Activated CD8-positive, alpha-beta memory T cell treated with anti-CD3 and anti-CD28 coated beads, Interleukin-2, amount 50 U/mL, for 4 hours (primary cell): ENCODE measurements around the gene MMP14.

Experiments
- DNase-seq: peaks from one replicate; pipeline ENCODE4 v3.0.0-alpha.2; 2020

The MMP14 gene

GRCh38 chr14:22885975-22886374 is 49.6 kb downstream of the MMP14 start:
- no peak for DNase-seq

- peak; percentile 62 for DNase-seq
These were observed 50.3 kb downstream of the MMP14 start for GRCh38 chr14:22886500-22887259.

- no peak for DNase-seq
These were observed 51.0 kb downstream of the MMP14 start for GRCh38 chr14:22887260-22887989.

GRCh38 chr14:22887990-22888378 is 51.6 kb downstream of the MMP14 start:
- DNase-seq: peak; percentile 69

- DNase-seq: no peak
These were observed 52.3 kb downstream of the MMP14 start for GRCh38 chr14:22888662-22889061.

GRCh38 chr14:22890416-22890815 is 54.0 kb downstream of the MMP14 start:
- no peak for DNase-seq

- DNase-seq: no peak
These were observed 56.1 kb downstream of the MMP14 start for GRCh38 chr14:22892488-22892887.

GRCh38 chr14:22893706-22894105 is 57.3 kb downstream of the MMP14 start:
- DNase-seq: no peak

GRCh38 chr14:22895402-22895801 is 59.0 kb downstream of the MMP14 start:
- DNase-seq: no peak

GRCh38 chr14:22896356-22896755 is 60.0 kb downstream of the MMP14 start:
- no peak for DNase-seq

- no peak for DNase-seq
These were observed 60.4 kb downstream of the MMP14 start for GRCh38 chr14:22896760-22897159.

- no peak for DNase-seq
These were observed 61.0 kb downstream of the MMP14 start for GRCh38 chr14:22897357-22897756.
